Measurements from ENCODE around the gene RAX.

The RAX gene

GRCh38 chr18:59303006-59303405 lies 29.8 kb upstream of the RAX start:
- Histone ChIP-seq H3K4me3 (ENCODE audit: low read depth, low read length) (no peak overlapping the region), H3K4me1 (ENCODE audit: control insufficient read depth, insufficient read depth, low read length) (no peaks in the 10 kb centered on the region), H3K9me3 (ENCODE audit: control insufficient read depth, insufficient read depth, low read depth, low read length) (no peaks in the 10 kb centered on the region), H3K27ac (ENCODE audit: extremely low read depth, low read depth, low read length) (no peak overlapping the region), H3K36me3 (ENCODE audit: control insufficient read depth in 2 of 2, insufficient read depth in 1 of 2, low read length in 2 of 2) (no peaks in the 10 kb centered on the region)
- POLR2A ChIA-PET: no interaction called here
- TF ChIP-seq HOXD13 (CRISPR knock-in tag; IDR thresholded peaks at IDR 0.05; ENCODE audit: borderline replicate concordance) (no peak), ZNF791 (tag by site-specific recombination; IDR thresholded peaks at IDR 0.05) (no peak), CTCF (tag by site-specific recombination; IDR thresholded peaks at IDR 0.05) (no peak), KLF9 (tag by site-specific recombination; IDR thresholded peaks at IDR 0.05; ENCODE audit: low read depth) (no peak), GFI1B (tag by site-specific recombination; IDR thresholded peaks at IDR 0.05) (no peak), ZNF274 (IDR thresholded peaks at IDR 0.05; ENCODE audit: low read length) (no peak), ZNF274 (tag by site-specific recombination; IDR thresholded peaks at IDR 0.05; ENCODE audit: borderline replicate concordance) (no peak), ZNF311 (tag by site-specific recombination; IDR thresholded peaks at IDR 0.05; ENCODE audit: borderline replicate concordance) (no peak), ZNF404 (tag by site-specific recombination; IDR thresholded peaks at IDR 0.05) (no peak), ZNF24 (tag by site-specific recombination; IDR thresholded peaks at IDR 0.05) (no peak), RBAK (tag by site-specific recombination; IDR thresholded peaks at IDR 0.05) (no peak), AEBP2 (tag by site-specific recombination; IDR thresholded peaks at IDR 0.05; ENCODE audit: borderline replicate concordance) (no peak), ZFP41 (tag by site-specific recombination; IDR thresholded peaks at IDR 0.05; ENCODE audit: borderline replicate concordance) (no peak), PRDM4 (tag by site-specific recombination; IDR thresholded peaks at IDR 0.05) (no peak), ZNF549 (tag by site-specific recombination; IDR thresholded peaks at IDR 0.05) (no peak), ZNF174 (tag by site-specific recombination; IDR thresholded peaks at IDR 0.05) (no peak), ZNF112 (tag by site-specific recombination; IDR thresholded peaks at IDR 0.05) (no peak), MZF1 (tag by site-specific recombination; IDR thresholded peaks at IDR 0.05; ENCODE audit: borderline replicate concordance) (no peak), ZXDB (tag by site-specific recombination; IDR thresholded peaks at IDR 0.05) (no peak), ZNF600 (tag by site-specific recombination; IDR thresholded peaks at IDR 0.05) (no peak)
- CTCF ChIA-PET: interaction anchor here (0.6 to 3.4 kb wide), 6 partner anchors 10 to 881 kb away, joined by 3 to 33 read pairs (median 3); partner anchors contain the start of gene CPLX4

- no peaks in the 10 kb centered on the region for H3K4me1 ChIP-seq (ENCODE audit: control insufficient read depth, insufficient read depth, low read length)
- no peak overlapping the region for H3K27ac ChIP-seq (ENCODE audit: extremely low read depth, low read depth, low read length)
- no peaks in the 10 kb centered on the region for H3K36me3 ChIP-seq (ENCODE audit: control insufficient read depth in 2 of 2, insufficient read depth in 1 of 2, low read length in 2 of 2)
- TF ChIP-seq PRDM1 (tag by site-specific recombination; IDR thresholded peaks at IDR 0.05): no peak
- no peak for TF ChIP-seq ZXDB (tag by site-specific recombination; IDR thresholded peaks at IDR 0.05)
- TF ChIP-seq TCF7L2 (IDR thresholded peaks at IDR 0.05; ENCODE audit: borderline replicate concordance, low read depth, low read length): no peak
- no peak for TF ChIP-seq ZNF148 (tag by site-specific recombination; IDR thresholded peaks at IDR 0.05; ENCODE audit: borderline replicate concordance)
- no peak for TF ChIP-seq KLF7 (tag by site-specific recombination; IDR thresholded peaks at IDR 0.05; ENCODE audit: borderline replicate concordance)
- TF ChIP-seq SP3 (tag by site-specific recombination; IDR thresholded peaks at IDR 0.05): no peak
- TF ChIP-seq ZNF777 (tag by site-specific recombination; IDR thresholded peaks at IDR 0.05; ENCODE audit: borderline replicate concordance): no peak
- no peak for TF ChIP-seq ZFP3 (tag by site-specific recombination; IDR thresholded peaks at IDR 0.05; ENCODE audit: low read depth)
- no peak for TF ChIP-seq SP2 (tag by site-specific recombination; IDR thresholded peaks at IDR 0.05)
- no peaks in the 10 kb centered on the region for H3K9me3 ChIP-seq (ENCODE audit: control insufficient read depth, insufficient read depth, low read depth, low read length)
- ChIA-PET POLR2A (no interaction called here), CTCF (interaction anchor here (1.5 to 3.4 kb wide), 2 partner anchors 11 to 101 kb away, joined by 5 to 33 read pairs; no protein-coding TSS in a partner anchor)
- no peak overlapping the region for H3K4me3 ChIP-seq (ENCODE audit: low read depth, low read length)
Observed at GRCh38 chr18:59301929-59302328, 28.7 kb upstream of the RAX start.

All from HEK293 (cell line).